HG03196 (cell line): Measurements from ENCODE around the gene LCP1.

Experiments
- ATAC-seq: cut with Tn5 transposase; IDR thresholded peaks from one replicate; pipeline ENCODE4 v1.9.1; 2021; ENCODE audit not compliant: unreplicated experiment

LCP1 gene

DNA sequence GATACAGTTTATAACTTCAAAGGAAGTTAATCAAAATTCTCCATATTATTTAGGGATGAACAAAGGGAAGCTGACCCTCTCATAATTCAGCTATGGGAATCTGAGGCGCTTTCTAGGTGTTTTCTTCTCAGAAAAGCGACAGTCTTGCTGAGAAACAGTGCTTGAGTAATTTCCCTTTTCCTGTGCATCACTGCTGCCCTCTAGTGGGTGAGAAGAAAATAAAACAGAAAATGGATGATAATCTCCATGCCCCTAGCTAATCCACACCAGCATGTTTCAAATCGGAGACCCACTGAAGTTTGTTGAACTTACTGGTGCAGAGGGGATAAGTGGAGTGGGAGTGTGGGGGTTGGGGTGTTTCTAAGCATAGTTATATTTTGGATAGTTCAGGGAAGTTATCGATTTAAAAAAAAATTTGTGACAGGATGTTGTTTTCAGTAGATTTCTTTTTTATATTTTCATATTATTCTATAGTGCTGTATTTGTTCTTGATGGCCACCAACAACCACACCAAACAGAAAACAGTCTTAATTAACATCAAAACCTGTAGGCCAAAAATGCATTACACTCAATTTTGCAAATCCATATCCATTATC, 21.4 kb downstream of the LCP1 start:
- no peak for ATAC-seq

DNA sequence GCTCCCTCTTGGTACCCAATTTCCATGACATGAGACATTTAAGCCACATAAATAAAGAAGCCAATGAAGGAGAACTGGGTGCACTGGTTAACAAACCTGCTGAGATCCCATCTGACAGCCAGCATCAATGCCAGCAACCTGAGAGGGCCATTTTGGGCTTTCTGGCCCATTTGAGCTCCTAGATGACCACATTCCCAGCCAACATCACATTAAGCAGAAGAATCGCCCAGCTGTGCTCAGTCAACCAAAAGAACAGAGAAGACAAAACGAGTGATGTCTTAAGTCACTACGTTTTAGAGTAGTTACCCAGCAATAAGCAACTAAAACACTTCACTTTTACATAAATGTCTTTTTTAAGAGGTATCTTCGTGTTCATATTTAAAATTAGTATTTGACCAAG, 21.9 kb downstream of the LCP1 start:
- ATAC-seq: no peak

DNA sequence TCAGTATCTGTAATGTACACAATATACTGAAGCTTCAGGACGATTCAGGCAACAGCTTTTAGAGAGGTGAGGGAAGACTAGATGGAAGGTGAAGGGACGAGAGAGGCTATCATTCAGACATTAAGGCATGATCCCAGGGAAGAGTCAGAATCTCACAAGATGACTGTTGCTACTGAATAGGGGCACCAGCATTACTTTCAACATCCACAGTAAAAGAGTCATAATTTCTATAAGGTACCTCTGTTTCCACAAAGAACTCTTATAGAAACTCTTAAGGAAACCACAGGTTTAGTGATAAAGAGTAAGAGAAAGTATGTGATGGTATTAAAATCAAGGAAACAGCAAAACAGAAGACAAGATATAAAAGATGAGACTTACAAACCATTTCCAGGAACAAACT, 23.0 kb downstream of the LCP1 start:
- ATAC-seq: no peak

DNA sequence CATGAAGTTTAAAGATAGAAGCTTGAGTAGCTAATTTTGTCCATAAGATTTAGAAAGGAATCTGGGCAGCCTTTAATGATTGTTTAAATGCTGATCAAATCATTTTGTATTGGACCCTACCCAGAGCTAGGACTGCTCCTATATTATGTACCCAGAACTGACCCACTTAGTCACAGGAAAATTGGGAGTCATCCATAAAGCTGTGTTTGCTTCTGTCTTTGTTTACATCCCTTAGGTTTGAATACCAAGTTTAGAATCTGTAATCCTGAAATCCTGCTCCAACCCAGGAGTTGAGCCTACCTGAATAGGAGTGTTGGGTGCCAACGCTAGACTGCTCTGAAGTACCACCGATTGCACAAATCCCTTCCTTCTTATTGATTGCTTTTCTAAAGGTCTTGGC, 23.8 kb downstream of the LCP1 start:
- no peak for ATAC-seq

DNA sequence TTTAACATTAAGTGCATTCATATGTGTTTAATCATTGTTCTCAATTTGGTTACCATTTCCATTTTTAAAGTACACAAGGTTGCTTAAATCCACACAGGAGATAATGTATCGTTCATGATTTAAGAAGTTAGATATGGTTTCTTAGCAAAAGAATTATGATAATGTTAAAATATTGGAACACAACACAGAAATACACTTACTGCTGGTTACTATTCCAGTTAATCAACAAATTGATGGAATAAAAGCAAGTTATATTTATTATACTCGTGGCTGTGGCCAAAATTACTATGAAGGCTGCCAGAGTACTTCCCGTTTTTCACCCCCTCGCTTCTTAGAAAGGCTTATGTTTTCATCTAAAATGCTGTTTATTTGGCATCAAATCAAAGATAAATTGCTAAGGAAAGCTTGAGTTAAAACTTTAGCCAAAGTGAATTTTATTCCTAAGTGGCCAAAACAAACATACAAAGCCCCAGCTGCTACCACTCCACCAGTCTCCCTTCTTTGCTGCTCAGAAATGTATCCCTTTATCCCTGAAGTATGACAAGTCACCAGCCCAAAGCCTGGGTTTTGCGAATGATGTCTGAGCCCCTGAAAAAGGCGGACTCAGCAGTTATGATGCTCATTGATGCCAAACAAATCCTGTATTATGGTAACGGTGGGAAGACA, 27.7 kb downstream of the LCP1 start:
- no peak for ATAC-seq

DNA sequence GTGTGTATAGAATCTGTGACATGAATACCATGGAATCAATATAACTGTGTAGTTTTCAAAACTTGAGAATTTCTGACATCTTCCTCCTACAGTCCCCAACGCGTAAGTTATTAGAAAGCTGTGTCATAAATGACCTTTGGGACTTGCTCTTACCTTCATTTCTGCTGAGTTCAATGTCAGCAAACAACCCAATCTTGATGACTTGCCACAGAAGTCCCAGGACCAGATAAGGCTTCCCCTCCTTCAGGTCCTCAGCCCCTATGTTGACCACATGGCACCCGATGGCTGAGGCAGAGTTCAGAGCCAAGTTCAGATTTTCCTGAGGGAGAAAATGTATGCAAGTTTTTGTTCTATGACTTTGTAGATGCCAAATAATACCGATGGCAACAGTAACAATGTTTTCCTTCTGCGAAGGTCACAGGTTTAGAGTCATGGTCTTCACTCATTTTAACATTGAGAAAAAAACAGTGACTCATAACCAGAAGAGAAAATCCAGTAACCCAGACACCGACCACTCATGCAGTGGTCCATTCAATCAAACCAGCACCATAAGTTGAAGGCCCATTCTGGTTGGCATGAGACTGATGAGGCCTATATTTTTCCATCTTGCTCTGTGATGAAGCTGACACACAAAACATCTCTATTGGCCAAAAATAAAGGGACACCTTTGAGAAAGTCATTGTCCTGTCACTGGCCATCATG, 29.2 kb downstream of the LCP1 start:
- ATAC-seq: no peak

DNA sequence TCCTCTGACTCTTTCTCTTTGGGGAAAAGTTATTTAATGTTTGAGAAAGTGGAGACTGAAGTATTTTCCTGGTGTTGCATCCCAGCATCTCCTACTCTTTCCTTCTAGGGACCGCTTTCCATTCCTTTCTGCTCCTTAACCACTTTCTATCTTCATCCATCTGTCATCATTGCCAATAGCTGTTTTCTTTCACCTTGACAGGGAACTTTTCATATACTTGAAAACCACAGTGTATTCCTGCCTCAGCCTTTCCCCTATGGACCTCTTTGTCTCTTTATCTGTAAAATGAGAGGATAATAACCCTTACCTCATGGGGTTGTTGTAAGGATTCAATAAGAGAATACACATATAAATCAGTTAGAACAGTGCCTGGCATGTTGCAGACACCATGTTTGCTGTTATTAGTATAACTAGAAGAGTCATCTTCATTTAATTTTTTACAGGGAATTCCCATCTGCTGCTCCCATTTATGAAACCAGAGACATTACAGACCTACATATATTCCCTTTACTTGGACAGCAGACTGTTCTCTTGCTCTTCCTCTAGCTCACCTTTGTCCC, 31.8 kb downstream of the LCP1 start:
- ATAC-seq: no peak

DNA sequence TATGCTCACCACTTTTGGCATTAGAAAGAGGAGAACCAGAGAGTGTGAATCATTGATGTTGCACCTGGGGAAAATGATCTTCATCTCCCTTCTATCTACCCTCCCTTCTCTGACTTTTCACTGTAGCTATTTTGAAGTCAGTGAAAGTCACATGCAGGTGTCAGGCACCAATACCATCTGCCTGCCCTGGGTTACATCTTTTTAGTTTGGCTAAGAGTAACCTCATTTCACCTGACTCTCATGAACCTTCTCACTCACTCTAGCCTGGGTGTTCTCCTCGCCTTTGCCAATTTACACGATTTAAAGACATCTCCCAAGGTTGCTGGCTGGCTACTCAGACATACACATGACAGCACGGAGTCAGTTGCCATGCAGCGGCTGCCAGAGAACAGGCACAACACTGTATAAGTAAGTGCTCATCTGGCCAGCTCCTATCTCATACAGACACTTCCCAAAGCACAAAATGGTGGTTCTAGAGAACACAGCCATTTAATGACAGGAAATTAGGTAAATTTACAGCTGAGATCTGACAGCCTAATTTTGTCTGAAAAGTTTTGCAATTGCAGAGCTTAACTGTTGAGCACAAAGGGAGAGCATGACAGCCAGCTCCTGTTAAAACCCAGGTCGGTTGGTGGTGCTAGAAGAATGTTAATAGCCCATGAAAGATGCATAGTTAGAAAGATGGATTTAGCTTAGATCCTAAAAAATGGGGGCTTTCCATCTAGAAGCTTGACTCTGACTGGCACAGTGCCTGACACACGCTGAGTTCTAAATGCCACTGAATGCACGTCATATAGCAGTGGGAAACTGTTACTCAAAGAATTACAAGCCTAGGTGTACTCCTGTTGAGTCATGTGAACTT, 32.5 kb downstream of the LCP1 start:
- no peak for ATAC-seq

DNA sequence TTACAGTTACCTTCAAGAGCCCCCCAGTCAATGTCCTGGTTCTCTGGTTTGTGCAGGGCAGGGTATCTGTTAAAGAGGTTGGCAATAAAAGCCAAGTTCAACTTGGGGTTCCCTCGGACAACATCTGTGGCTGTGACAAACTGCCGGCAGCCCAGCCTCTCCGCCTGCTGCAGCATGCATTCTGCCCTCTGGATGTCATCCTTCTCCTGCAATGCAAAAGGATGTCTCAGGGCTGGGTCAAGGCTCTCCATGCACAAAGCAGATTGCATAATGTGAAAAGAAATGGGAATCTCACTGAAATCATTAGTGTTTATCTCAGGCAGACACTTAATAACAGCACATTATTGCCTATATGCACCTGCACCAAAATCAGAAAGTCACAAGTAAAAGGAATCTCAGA, 35.1 kb downstream of the LCP1 start:
- ATAC-seq: no peak

DNA sequence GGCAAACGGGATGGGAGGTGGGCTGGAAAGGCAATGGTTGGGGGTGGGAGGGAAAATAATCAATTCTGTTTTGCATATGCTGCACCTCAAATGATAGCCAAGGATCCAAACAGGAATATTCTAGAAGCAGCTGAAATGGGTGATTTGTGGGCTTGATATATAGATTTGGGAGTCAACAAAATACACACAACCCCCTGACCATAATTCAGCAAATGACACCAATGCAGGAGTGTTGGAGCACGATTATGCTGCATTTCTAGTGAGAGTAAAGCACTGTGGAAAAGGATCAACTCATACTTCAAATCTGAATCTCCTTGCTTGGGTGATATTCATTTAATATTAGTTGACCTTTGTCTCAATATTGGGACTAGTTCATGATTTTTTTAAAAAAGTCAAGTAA, 36.0 kb downstream of the LCP1 start:
- no peak for ATAC-seq

DNA sequence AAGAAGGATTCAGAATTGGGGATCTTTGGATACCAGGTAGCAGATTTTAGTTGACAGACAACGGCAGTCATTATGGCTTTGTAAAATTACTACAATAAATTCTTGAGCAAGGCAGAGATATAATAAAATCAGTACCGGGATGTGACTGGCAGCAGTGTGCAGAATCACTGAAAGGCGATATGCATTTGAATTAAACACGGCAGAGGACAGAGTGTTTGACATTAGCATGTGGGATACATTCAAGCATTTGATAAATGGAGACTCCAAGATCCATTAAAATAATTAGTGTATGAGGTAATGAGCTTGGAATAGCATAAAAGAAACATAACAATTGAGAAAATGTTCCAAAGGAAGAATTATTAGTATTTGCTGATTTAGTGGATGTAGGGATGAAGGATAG, 36.8 kb downstream of the LCP1 start:
- ATAC-seq: no peak

DNA sequence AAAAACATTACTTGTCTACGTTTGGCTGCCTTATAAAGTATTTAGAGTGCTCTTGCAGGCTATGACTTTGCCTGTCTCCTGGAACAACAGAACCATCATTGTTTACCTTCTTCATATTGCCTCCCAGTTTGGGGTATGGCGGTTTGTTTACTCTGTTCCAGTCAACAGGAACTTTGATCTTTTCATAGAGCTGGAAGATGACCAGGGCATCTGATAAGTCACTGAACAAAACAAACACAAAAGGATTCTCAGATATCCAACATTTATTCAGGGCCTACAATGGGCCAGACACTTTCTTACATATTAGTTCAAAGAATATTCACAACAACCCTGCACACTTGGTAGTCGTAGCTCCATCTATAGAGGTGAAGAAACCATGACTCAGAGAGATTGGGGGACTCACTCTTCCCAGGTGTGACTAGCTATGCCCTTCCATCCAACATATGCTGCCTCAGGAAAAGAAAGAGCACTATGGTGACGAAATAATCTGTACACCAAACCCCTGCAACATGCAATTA, 38.7 kb downstream of the LCP1 start:
- no peak for ATAC-seq

DNA sequence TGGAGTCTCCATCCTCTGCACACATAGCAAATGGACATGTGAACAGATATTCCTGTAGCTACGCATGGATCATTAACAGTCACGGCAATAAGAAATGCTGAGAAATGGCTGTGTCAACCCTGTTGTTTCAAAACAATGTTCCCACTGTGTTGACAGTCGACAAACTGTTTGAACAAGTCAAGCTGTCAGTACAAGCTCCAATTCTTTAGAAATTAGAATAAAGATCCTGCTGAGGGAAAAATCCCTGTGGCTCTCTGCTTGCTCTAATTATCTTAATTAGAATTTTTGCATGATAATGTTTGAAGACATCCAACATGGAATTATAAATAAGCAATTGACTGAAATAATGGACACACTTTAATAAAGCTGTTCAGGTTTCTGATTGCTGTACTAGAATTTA, 39.2 kb downstream of the LCP1 start:
- no peak for ATAC-seq

DNA sequence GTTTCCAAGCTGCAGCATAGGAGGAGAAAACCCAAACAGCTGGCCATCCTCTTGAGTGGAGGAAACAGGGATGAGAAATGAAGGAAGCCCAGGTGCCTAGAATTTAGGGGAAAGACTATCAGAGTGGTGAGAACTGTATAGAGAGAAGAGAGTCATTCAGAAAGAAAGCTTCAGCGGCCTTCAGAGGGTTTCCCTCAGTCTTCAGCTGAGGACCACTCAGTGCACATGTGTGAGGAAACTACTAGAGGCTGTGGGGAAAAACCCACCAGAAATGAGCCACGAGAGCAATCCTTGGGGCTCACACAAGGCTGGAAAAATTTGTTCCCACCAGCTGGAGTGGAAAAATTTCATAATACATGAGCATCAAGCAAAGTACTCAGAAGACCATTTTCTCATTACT, 41.9 kb downstream of the LCP1 start:
- no peak for ATAC-seq

DNA sequence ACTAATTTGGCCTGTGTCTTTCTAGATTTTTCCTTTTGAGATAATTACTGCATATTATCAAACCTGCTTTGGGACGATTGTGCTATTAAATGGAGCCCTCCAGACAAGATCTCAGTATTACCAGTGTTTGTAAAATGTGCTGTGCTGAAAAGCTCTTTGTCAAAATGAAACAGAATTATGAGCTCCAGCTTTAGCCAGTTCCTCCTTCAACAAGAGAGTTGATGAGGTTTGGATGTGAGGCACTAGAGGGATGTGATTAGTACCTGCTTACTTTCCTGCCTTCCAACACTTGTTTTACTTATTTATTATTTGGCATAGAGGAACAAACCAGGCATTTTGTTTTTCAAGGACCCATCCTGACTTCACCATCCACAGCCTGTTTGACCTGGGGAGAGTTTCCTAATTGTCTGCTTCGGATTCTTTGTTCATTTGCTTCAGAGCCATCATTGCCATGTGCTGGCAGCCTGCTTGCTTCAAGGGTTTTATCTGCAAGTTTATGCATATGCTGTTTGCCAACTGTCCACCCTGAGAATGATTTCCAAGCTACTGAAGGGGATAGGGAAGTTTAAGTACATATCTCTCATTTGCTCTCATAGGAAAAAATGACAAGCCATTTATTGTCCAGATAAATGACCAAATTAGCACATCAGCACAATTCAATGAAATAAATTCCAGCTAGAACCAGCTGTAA, 44.2 kb downstream of the LCP1 start:
- no peak for ATAC-seq

DNA sequence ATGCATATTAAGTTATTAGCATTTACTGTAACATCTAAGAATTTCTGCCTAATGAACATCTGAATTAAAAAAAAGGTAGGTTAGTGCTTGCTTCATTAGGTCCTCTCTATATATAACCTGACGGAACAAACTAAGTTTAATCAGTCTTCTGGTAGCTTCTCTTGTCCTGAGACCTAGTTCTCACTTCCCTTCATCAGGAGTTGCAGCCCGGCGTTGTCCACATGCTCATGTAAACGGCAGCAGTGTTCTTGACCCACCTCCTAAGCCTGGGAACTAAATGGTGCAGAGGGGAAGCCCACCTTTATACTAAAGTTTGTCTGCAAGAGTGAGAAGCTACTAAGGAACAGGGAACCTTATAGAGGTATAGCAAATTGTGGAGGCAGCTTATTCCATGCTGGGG, 45.3 kb downstream of the LCP1 start:
- no peak for ATAC-seq

DNA sequence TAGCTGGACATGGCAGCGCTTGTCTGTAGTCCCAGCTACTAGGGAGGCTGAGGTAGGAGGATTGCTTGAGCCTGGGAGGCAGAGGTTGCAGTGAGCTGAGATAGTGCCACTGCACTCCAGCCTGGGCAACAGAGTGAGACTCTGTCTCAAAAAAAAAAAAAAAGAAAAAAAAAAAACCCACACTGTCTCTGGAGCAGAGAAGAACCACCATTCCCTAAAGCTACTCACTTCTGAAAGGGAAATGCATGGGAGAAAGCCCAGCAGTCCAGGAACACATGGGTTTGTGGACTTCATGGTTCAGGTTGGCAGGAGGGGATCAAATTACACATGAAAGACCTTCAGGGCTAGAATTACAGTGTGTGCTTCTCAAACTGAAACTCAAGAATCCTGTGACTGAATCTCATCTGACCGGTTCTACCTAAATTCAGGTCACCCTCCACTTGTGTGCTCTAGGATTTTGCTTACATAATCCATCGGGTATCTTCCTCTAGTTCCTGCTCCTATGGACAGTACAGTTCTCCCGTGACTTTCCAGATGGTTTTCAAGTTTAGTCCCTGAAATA, 46.9 kb downstream of the LCP1 start:
- ATAC-seq: no peak

DNA sequence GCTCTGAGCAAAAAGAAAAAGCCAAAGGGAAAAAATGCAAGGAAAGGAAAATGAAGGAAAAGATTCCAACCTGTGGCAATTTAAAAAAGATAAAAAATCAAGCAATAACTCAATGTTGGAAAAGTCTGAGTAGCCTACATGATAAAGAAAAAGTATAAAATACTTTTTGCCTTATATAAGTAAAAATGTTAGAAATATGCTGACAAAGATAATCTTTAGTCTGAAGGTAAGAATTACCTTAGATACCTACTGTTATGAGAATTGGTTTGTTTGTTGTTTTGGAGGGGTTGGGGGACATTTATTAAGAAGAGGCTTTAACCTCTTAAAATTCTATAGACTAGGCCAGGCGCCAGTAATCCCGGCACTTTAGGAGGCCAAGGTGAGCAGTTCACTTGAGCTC, 47.5 kb downstream of the LCP1 start:
- ATAC-seq: no peak

DNA sequence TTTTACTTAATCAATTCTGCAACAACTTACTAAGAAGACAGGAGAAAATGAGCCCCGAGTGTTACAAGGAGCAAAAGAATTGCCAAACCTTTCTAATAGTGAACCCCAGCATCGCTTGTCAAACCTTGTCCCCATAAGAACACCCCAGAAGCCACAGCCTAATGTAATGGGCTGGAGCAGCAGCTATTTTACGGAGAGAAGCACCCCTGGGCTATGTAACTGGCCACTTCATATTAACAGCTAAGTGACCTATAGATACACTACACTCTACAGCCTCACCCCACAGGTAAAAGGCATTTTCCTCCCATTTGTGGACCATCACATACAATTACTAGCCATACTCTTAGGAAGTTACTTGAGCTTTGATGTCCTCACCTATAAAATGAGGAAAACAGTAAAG, 49.9 kb downstream of the LCP1 start:
- no peak for ATAC-seq

DNA sequence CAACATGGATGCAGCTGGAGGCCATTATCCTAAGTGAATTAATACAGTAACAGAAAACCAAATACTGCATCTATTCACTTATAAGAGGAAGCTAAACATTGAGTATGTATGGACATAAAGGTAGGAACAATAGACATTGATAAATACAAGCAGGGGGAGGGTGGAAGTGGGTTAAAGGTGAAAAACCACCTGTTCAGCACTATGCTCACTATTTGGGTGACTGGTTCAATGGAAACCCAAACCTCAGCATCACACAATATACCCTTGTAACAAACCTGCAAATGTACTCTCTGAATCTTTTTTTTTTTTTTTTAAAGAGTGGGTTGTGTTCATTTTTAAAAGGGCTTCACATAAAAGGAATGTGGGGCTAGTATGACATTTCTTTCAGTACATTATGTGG, 50.3 kb downstream of the LCP1 start:
- no peak for ATAC-seq
